Endodermal cell (in vitro differentiated cells): ENCODE results near the gene FAM20A. TPM values are rescaled to one million over a fixed set of nuclear protein-coding genes. Genes with fewer than 3 reads are reported as not detected.
A peak's percentile ranks its signal among the peaks of the same experiment; 100 is the strongest.

Experiments
- DNase-seq: peaks from one replicate; pipeline ENCODE4 v3.0.0-alpha.2; 2017
- H3K27ac ChIP-seq: 2 replicates; pipeline ENCODE4 v1.5.1; 2013; ENCODE audit warnings: mild to moderate bottlenecking, low read depth, low read length, moderate library complexity
- H3K27me3 ChIP-seq: 2 replicates; pipeline ENCODE4 v1.6.1; 2013; ENCODE audit warnings: mild to moderate bottlenecking, low read length, moderate library complexity; ENCODE audit not compliant: insufficient read depth, control insufficient read depth, poor library complexity, severe bottlenecking
- H3K36me3 ChIP-seq: 2 replicates; pipeline ENCODE4 v1.7.0; 2013; ENCODE audit warnings: mild to moderate bottlenecking, low read length, moderate library complexity; ENCODE audit not compliant: control insufficient read depth, insufficient read depth
- H3K4me1 ChIP-seq: one replicate; pipeline ENCODE4 v1.7.0; 2013; ENCODE audit warnings: low read length; ENCODE audit not compliant: control insufficient read depth, insufficient read depth
- H3K4me3 ChIP-seq: 2 replicates; pipeline ENCODE4 v1.5.1; 2013; ENCODE audit warnings: mild to moderate bottlenecking, low read length, moderate library complexity
- H3K9ac ChIP-seq: 2 replicates; pipeline ENCODE4 v1.6.1; 2013; ENCODE audit warnings: mild to moderate bottlenecking, low read length, moderate library complexity; ENCODE audit not compliant: poor library complexity, severe bottlenecking; ENCODE audit errors: extremely low read depth
- H3K9me3 ChIP-seq: 2 replicates; pipeline ENCODE4 v1.6.1; 2013; ENCODE audit warnings: mild to moderate bottlenecking, low read length, moderate library complexity; ENCODE audit not compliant: control insufficient read depth
- H3K27ac Mint-ChIP-seq: 2 replicates; pipeline ENCODE4 v1.8.0; 2020; ENCODE audit warnings: mixed read lengths
- H3K27me3 Mint-ChIP-seq: 2 replicates; pipeline ENCODE4 v1.8.0; 2021; ENCODE audit warnings: mild to moderate bottlenecking, mixed read lengths; ENCODE audit not compliant: insufficient read depth
- H3K36me3 Mint-ChIP-seq: 2 replicates; pipeline ENCODE4 v1.8.0; 2020; ENCODE audit warnings: low read depth, mixed read lengths
- H3K4me1 Mint-ChIP-seq: 2 replicates; pipeline ENCODE4 v1.8.0; 2020; ENCODE audit warnings: mixed read lengths
- H3K4me3 Mint-ChIP-seq: 2 replicates; pipeline ENCODE4 v1.8.0; 2020; ENCODE audit warnings: mild to moderate bottlenecking, moderate library complexity, mixed read lengths
- H3K9me3 Mint-ChIP-seq: 2 replicates; pipeline ENCODE4 v1.8.0; 2020; ENCODE audit warnings: mild to moderate bottlenecking, mixed read lengths
- CTCF ChIP-seq: fragments of 200-600 bp; sonication (generic); conservative IDR thresholded peaks from 2 replicates; pipeline ENCODE4 v1.5.0; 2021; ENCODE audit warnings: antibody characterized with exemption, mild to moderate bottlenecking
- WGBS, 2 experiments: methylation state at CpG; one replicate each; pipeline versions ENCODE4 v1.1.5 to v1.1.7; 2013; ENCODE audit warnings: missing lambda C conversion rate in 2 of 2, mixed read lengths in 1 of 2; ENCODE audit not compliant: insufficient coverage in 1 of 2, insufficient read length in 1 of 2; 5-methylcytosine and 5-hydroxymethylcytosine counted together
- total RNA-seq, 2 donors: library from RNA; stranded (reverse); fragmentation: NEBNext Ultra II Directional in 1 of 2; extraction: Animal tissue kit (Norgen Biotek cat#: 25700) in 1 of 2; gene quantifications; 2 replicates in 1 of 2; 3 replicates in 1 of 2; pipeline ENCODE4 v1.2.1, GENCODE V29; 2021

FAM20A gene
- total RNA-seq, 2 donors from 2014 or later: 58.7 to 74.3 TPM

DNA sequence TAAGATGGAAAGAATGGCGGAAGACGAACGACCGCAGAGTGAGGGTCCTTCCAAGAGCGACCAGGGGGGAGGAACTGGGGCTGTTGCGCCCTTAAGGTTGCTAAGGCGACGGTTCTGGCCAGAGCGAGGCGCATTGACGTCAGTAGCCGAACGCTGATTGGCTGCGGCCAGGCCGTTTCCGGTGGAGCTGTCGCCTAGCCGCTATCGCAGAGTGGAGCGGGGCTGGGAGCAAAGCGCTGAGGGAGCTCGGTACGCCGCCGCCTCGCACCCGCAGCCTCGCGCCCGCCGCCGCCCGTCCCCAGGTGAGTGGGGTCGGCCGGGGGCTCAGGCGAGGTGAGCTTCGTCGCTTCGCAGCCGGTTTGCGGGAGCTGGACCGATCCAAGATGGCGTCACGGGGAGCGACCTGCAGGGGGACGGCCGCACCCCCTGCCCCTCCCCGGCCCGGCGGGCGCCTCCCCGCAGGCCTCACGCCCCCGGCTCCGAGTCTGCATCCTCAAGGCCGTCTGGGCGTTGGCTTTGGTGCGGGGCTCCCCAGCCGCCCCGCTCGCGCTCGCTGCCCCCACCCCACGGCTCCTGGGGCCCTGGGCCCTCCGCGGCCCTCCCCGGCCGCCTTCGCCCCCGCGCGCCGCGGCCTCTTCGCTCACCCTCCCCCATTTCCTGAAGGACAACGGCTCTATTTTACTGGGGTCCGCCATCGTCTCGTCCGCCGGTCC lies 88.8 kb downstream of the FAM20A start, which contains the start of gene PRKAR1A:
PRKAR1A (plus strand) TSS at position 184 of the 713 bp plus-strand sequence. CDS start 2,970 bp downstream, outside the sequence.
- no peaks in the 10 kb centered on the region for H3K27me3 ChIP-seq
- H3K4me1 Mint-ChIP-seq: peaks cover 27% of the 10 kb centered on the region
- 0% methylated on average over 37 to 81 of the region's 81 CpGs for WGBS, 2 experiments

DNA sequence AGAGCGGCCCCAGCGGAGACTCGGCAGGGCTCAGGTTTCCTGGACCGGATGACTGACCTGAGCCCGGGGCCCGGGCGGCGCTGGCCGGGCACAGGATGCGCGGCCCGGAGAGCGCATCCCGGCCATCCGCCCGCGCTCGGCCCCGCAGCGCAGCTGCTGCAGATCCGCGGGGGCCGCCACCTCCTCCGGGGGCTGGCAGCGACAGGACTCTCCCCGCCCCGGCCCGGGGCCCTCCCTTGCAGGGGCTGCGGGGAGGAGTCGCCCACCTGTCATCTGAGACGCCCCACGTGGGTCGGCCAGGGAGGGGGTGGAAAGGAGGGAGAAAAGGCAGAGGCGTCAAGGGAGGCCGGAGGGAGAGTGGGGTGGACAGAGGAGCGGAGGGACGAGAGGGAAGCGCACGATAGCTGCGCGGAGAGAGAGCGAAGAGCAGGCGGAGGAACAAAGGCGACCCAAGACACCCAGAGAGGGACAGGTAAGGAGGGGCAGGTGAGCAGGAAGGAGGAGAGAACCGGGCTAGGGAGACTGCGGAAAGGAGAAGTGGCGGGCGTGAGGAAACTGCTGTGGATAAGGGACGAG lies 89.4 kb downstream of the FAM20A start:
- peak; percentile 94 for DNase-seq
- Histone ChIP-seq H3K27ac (peak overlapping the region; percentile 97), H3K9ac (peak overlapping the region; percentile 95), H3K9me3 (peaks cover 17% of the 10 kb centered on the region), H3K27me3 (no peaks in the 10 kb centered on the region), H3K4me1 (peaks cover 4% of the 10 kb centered on the region), H3K4me3 (peak overlapping the region; percentile 95), H3K36me3 (peaks cover 20% of the 10 kb centered on the region)
- H3K36me3 Mint-ChIP-seq: peaks cover 18% of the 10 kb centered on the region
- H3K4me3 Mint-ChIP-seq: peak overlapping the region; percentile 98
- 0% methylated on average over 12 to 48 of the region's 49 CpGs for WGBS, 2 experiments
- H3K9me3 Mint-ChIP-seq: peaks cover 6% of the 10 kb centered on the region
- H3K27me3 Mint-ChIP-seq: no peaks in the 10 kb centered on the region
- peak overlapping the region; percentile 99 for H3K27ac Mint-ChIP-seq
- TF ChIP-seq CTCF: no peak
- peaks cover 27% of the 10 kb centered on the region for H3K4me1 Mint-ChIP-seq

More for the DNA sequence above, 88.8 kb downstream of the FAM20A start, which contains the start of gene PRKAR1A:
- Histone ChIP-seq H3K9ac (peak within 1 kb of the TSS; percentile 95), H3K4me3 (peak within 1 kb of the TSS; percentile 95), H3K9me3 (peaks cover 24% of the 10 kb centered on the region), H3K4me1 (peaks cover 4% of the 10 kb centered on the region), H3K27ac (peak within 1 kb of the TSS; percentile 97), H3K36me3 (peaks cover 27% of the 10 kb centered on the region)
- TF ChIP-seq CTCF: no peak
- H3K27me3 Mint-ChIP-seq: no peaks in the 10 kb centered on the region
- peak; percentile 99 for DNase-seq
- H3K4me3 Mint-ChIP-seq: peak within 1 kb of the TSS; percentile 98
- H3K9me3 Mint-ChIP-seq: peaks cover 12% of the 10 kb centered on the region
- peak within 1 kb of the TSS; percentile 99 for H3K27ac Mint-ChIP-seq
- peaks cover 24% of the 10 kb centered on the region for H3K36me3 Mint-ChIP-seq

DNA sequence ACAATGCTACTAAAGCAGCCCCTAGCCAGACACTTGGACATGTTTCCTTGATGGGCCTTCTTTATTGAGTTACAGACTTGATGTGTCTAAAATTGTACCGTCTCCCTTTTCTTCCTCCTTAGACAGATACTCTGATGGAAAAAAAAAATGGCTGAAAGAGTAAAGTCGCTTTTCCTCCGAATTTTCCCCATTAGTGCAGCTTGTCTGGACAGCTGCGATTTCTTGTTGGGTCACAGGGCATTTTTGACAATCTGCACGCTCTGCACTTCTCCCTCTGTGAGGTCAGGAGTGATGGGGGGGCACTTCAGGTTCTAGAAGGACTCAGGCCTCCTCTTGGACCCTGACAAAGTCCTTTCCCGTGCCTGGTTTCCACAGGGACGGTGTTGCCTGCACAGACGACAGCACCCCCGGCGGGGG lies 89.9 kb downstream of the FAM20A start:
- no peak for DNase-seq
- Histone ChIP-seq H3K9me3 (peaks cover 14% of the 10 kb centered on the region), H3K27me3 (no peaks in the 10 kb centered on the region), H3K9ac (peak overlapping the region; percentile 95), H3K27ac (peak overlapping the region; percentile 97), H3K36me3 (peaks cover 15% of the 10 kb centered on the region), H3K4me3 (peak overlapping the region; percentile 95), H3K4me1 (peaks cover 4% of the 10 kb centered on the region)
- no peaks in the 10 kb centered on the region for H3K27me3 Mint-ChIP-seq
- peaks cover 27% of the 10 kb centered on the region for H3K4me1 Mint-ChIP-seq
- peaks cover 5% of the 10 kb centered on the region for H3K9me3 Mint-ChIP-seq
- H3K36me3 Mint-ChIP-seq: peaks cover 14% of the 10 kb centered on the region
- peak overlapping the region; percentile 80 for H3K27ac Mint-ChIP-seq
- 18 to 30% methylated on average over 4 to 10 of the region's 10 CpGs for WGBS, 2 experiments
- TF ChIP-seq CTCF: peak; percentile 43
- peak overlapping the region; percentile 98 for H3K4me3 Mint-ChIP-seq
